Chondrocyte (in vitro differentiated cells): Measurements from ENCODE around the gene ETV4. TPM values are rescaled to one million over a fixed set of nuclear protein-coding genes. Genes with fewer than 3 reads are reported as not detected.

Experiments
- DNase-seq: peaks from one replicate; pipeline ENCODE4 v3.0.0; 2021; ENCODE audit warnings: mixed read lengths, low spot score
- H3K27ac Mint-ChIP-seq: one replicate; pipeline ENCODE4 v1.8.0; 2021; ENCODE audit warnings: mild to moderate bottlenecking, moderate library complexity, mixed read lengths; ENCODE audit not compliant: unreplicated experiment
- H3K27me3 Mint-ChIP-seq: 2 replicates; pipeline ENCODE4 v1.8.0; 2021; ENCODE audit warnings: low read depth, mixed read lengths
- H3K36me3 Mint-ChIP-seq: 2 replicates; pipeline ENCODE4 v1.8.0; 2021; ENCODE audit warnings: low read depth, mixed read lengths
- H3K4me1 Mint-ChIP-seq: 2 replicates; pipeline ENCODE4 v1.8.0; 2021; ENCODE audit warnings: low read depth, mild to moderate bottlenecking, mixed read lengths
- H3K4me3 Mint-ChIP-seq: one replicate; pipeline ENCODE4 v1.8.0; 2021; ENCODE audit warnings: mild to moderate bottlenecking, moderate library complexity, mixed read lengths; ENCODE audit not compliant: unreplicated experiment
- H3K9me3 Mint-ChIP-seq: 2 replicates; pipeline ENCODE4 v1.8.0; 2021; ENCODE audit warnings: low read depth, mixed read lengths
- CTCF ChIP-seq: fragments of 200-600 bp; sonication (generic); IDR thresholded peaks from 2 replicates; pipeline ENCODE4 v1.5.0; 2021; ENCODE audit warnings: antibody characterized with exemption, mild to moderate bottlenecking, moderate library complexity
- total RNA-seq: library from RNA; stranded (reverse); gene quantifications from 3 replicates; pipeline ENCODE4 v1.2.1, GENCODE V29; 2021

ETV4 gene
- total RNA-seq, 1 donor from 2014 or later = 1.1 TPM

GRCh38 chr17:43563600-43564594, 17.8 kb upstream of the ETV4 start:
- H3K27ac Mint-ChIP-seq = no peak overlapping the region

GRCh38 chr17:43562679-43563599, 16.8 kb upstream of the ETV4 start:
- Mint-ChIP-seq H3K27me3 (peaks cover 22% of the 10 kb centered on the region), H3K9me3 (no peaks in the 10 kb centered on the region), H3K4me3 (no peak overlapping the region), H3K27ac (no peak overlapping the region), H3K4me1 (peaks cover 4% of the 10 kb centered on the region), H3K36me3 (no peaks in the 10 kb centered on the region)
- DNase-seq = no peak
- TF ChIP-seq CTCF = no peak

More at GRCh38 chr17:43563600-43564594, 17.8 kb upstream of the ETV4 start:
- H3K4me1 Mint-ChIP-seq = peaks cover 4% of the 10 kb centered on the region
- TF ChIP-seq CTCF = no peak
- H3K27me3 Mint-ChIP-seq = peaks cover 22% of the 10 kb centered on the region
- H3K4me3 Mint-ChIP-seq = no peak overlapping the region
- H3K9me3 Mint-ChIP-seq = no peaks in the 10 kb centered on the region
- peaks cover 1% of the 10 kb centered on the region for H3K36me3 Mint-ChIP-seq
- no peak for DNase-seq

GRCh38 chr17:43560461-43561427, 14.6 kb upstream of the ETV4 start:
- Mint-ChIP-seq H3K4me3 (no peak overlapping the region), H3K36me3 (no peaks in the 10 kb centered on the region), H3K4me1 (peaks cover 4% of the 10 kb centered on the region), H3K27me3 (peaks cover 24% of the 10 kb centered on the region), H3K9me3 (no peaks in the 10 kb centered on the region), H3K27ac (no peak overlapping the region)
- DNase-seq = no peak
- TF ChIP-seq CTCF = no peak

GRCh38 chr17:43559161-43559816, 13.1 kb upstream of the ETV4 start:
- Mint-ChIP-seq H3K4me3 (no peak overlapping the region), H3K36me3 (no peaks in the 10 kb centered on the region), H3K9me3 (no peaks in the 10 kb centered on the region), H3K27ac (no peak overlapping the region), H3K27me3 (peaks cover 23% of the 10 kb centered on the region), H3K4me1 (peaks cover 4% of the 10 kb centered on the region)
- no peak for DNase-seq
- TF ChIP-seq CTCF = no peak
